ENCODE results near the gene ATF7IP2.
"Not testable (repeated sequence)": the region's sequence is repeated elsewhere in the genome, so short reads cannot be mapped to it uniquely, and the experiment has no call there.

The ATF7IP2 gene

DNA sequence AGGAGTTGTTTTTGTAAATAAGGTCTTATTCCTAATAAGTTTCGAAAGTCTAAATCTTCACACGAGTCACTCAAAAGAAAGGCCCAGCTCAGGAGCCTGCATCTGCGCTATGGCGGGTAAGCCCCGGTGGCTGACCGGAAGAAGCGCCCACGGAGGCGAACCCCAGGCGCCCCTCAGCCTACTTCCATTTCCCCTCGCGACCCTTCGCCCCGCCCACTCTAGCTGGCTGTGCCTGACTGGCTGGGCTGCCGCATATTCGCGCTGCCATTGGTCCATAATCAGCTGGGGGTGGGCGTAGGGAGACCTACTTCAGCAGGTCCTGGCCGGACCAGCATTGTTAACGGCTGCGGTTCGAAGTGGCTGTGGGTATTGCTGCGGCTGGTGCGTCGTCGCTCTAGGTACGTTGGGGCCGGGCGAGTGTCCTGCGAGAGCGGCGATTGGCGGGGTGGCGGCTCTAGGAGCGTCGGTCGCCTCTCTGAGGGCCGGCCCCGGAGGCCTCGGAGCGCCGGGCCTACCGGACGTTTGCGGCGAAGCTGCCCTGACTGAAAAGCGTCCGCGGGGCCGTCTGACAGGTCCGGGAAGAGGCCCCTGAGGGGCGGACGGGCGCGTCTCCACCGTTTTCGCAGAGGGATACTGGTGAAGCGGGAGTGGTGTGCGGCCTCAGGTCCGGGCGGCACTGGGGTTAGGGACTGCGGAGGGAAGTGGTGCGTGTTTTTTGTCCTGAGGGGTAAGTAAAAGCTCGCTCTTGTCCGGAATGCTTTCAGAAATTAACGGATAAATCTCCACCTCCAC lies at the start of gene ATF7IP2:
Gene ATF7IP2 (plus strand): TSS at position 337 of the 792 bp plus-strand sequence. CDS start 44,560 bp downstream, outside the sequence.
- peak; percentile 90 for DNase-seq (ENCODE audit: low spot score)

- DNase-seq (ENCODE audit: low spot score) = peak; percentile 8
Observed at GRCh38 chr16:10338426-10338825, 47.4 kb upstream of the ATF7IP2 start.

- DNase-seq (ENCODE audit: low spot score) = no peak
Observed at GRCh38 chr16:10339777-10340732, 45.8 kb upstream of the ATF7IP2 start.

- no peak for DNase-seq (ENCODE audit: low spot score)
Observed at GRCh38 chr16:10343124-10343760, 42.6 kb upstream of the ATF7IP2 start.

GRCh38 chr16:10344699-10345098 lies 41.2 kb upstream of the ATF7IP2 start:
- not testable (repeated sequence) for DNase-seq (ENCODE audit: low spot score)

DNA sequence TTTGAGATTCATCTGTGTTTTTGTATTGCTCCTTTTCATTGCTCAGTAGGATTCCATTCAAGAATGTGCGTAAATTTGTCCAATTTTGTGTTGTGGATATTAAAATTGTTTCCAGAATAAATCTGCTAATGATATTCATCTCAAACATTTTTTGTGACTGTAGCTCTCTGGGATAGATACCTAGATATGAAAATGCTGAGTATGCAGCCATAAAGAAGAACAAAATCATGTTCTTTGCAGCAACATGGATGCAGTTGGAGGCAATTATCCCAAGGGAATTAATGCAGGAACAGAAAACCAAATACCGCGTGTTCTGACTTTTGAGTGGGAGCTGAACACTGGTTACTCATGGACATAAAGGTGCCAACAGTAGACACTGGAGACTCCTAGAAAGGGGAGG lies 40.2 kb upstream of the ATF7IP2 start:
- no peak for DNase-seq (ENCODE audit: low spot score)

DNA sequence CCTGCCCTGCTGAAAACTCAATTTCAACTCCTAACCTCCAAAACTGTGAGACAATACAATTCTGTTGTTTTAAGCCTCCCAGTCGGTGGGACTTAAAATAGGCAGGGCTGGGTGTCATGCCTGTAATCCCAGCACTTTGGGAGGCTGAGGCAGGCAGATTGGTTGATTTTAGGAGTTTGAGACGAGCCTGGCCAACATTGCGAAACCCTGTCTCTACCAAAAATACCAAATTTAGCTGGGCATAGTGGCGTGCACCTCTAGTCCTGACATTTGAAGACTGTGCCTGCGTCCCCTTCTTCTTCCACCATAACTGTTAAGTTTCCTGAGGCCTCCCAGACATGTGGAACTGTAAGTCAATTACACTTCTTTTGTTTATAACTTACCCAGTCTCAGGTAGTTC lies 36.0 kb upstream of the ATF7IP2 start:
- DNase-seq (ENCODE audit: low spot score) = no peak

GRCh38 chr16:10352262-10352661 lies 33.6 kb upstream of the ATF7IP2 start:
- no peak for DNase-seq (ENCODE audit: low spot score)

DNA sequence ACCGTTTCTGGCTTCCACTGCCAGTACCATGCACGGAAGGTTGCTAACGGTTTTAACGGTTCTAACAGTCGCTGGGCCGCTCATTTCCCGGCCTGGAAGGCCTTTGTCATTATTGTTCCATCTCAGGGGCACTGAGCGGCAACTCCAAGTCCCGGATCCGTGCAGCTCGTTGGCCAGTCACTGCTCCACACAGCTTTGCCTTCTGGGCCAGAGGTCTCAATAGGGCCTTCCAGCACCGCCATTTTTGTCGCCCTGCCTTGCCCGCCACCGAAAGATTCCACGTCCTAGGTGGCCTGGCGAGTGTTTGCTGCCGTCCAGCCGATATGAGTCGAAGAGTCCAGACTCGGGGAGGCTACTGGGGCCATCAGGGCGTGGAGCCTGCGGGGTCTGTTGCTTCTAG lies 30.3 kb upstream of the ATF7IP2 start:
- DNase-seq (ENCODE audit: low spot score) = no peak

GRCh38 chr16:10356870-10357842 lies 28.7 kb upstream of the ATF7IP2 start:
- no peak for DNase-seq (ENCODE audit: low spot score)

GRCh38 chr16:10361747-10362076 lies 24.1 kb upstream of the ATF7IP2 start:
- DNase-seq (ENCODE audit: low spot score) = not testable (repeated sequence)

DNA sequence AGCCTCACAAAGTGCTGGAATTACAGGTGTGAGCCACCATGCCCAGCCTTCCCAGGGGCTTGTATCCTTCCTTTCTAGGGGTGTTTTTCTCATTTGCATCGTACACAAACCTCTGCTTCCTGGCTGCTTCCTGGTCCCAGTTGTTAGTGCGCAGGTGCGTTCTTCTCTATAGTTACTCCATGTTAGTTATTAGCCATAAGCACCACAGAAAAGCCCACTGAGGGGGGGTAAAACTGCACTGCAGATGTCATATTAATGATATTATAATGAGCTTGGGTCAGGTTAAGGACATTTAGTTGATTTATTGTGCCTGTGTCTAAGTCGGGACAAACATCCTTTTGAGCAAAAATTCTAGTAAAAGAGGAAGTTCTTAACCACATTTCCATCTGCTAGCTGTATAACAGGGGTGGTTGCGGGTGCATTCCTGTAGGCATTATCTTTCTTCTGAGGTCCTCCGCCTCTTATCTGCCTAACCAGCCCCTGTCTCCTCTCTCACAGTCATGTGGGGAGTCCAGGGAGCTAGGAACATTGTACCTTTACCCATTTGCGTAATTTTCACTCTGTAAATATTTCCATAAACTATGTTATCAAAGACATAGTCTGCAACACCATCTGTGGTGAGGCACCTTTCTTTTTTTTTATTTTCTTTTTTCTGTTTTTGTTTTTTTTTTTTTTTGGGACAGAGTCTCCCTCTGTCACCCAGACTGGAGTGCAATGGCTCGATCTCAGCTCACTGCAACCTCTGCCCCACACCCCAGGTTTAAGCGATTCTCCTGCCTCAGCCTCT lies 23.6 kb upstream of the ATF7IP2 start:
- no peak for DNase-seq (ENCODE audit: low spot score)

DNA sequence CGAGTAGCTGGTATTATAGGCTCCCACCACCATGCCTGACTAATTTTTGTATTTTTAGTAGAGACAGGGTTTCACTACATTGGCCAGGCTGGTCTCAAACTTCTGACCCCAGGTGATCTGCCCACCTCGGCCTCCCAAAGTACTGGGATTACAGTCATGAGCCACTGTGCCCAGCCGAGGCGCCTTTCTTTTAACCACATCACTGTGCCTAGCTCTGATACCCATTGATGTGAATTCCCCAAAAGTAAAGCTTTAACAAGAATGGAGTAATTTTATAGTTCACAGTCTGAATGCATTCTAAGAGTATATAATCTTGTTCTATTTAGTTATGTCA lies 23.0 kb upstream of the ATF7IP2 start:
- not testable (repeated sequence) for DNase-seq (ENCODE audit: low spot score)

- not testable (repeated sequence) for DNase-seq (ENCODE audit: low spot score)
Observed at GRCh38 chr16:10366619-10367018, 19.2 kb upstream of the ATF7IP2 start.

GRCh38 chr16:10367616-10368188 lies 18.2 kb upstream of the ATF7IP2 start:
- no peak for DNase-seq (ENCODE audit: low spot score)

DNA sequence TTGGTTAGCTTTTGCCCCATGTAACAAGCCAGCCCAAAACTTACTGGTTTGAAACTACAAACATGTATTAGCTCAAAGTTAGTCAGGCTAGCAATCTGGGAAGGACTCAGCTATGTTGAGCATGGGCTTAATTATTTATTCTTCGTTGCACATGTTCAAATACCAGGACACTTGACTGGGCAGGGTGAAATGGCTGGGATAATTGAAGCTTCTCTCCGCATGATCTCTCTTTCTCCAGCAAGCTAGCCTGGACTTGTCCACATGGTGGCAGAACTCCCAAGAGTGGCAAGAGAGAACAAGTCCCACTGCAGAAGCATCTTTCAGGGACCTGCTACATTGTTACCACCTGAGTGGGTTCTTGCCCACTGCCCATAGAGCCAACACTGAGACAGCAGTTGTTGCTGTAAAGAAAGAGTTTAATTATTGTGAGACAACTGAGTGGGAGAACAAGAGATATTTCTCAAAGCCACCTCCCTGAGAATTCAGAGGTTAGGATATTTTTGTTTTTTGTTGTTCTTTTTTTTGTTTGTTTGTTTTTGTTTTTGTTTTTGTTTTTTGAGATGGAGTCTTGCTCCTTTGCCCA lies 16.8 kb upstream of the ATF7IP2 start:
- DNase-seq (ENCODE audit: low spot score) = no peak

- no peak for DNase-seq (ENCODE audit: low spot score)
Observed at GRCh38 chr16:10370096-10370726, 15.7 kb upstream of the ATF7IP2 start.

- no peak for DNase-seq (ENCODE audit: low spot score)
Observed at GRCh38 chr16:10371592-10371991, 14.3 kb upstream of the ATF7IP2 start.

DNA sequence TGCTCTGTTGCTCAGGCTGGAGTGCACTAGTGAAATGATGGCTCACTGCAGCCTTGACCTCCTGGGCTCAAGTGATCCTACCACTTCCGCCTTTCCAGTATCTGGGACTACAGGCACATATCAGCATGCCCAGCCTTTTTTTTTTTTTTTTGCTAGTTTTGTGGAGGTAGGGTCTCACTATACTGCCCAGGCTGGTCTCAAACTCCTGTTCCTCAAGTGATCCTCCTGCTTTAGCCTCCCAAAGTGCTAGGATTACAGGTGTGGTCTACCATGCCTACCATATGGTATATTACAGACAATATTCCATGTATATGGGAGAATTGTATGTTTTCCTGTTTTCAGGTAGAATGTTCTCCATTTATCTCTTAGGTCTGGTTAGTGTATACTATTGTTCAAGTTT lies 12.3 kb upstream of the ATF7IP2 start:
- DNase-seq (ENCODE audit: low spot score) = no peak

Measured in Ammon's horn (tissue), 1 donor.